AG04450 (cell line): ENCODE results near the gene DNAH10. TPM values are rescaled to one million over a fixed set of nuclear protein-coding genes. Genes with fewer than 3 reads are reported as not detected.

Source experiments
- CTCF ChIA-PET: fragments of 300-600, 350-600 bp; formaldehyde crosslinking; extraction: SDS; loops from one replicate; lab custom pipeline; 2022; ENCODE audit warnings: antibody characterized with exemption, inconsistent platforms; lab: Charles Lee
- POLR2A ChIA-PET: fragments of 350-600 bp; formaldehyde crosslinking; extraction: SDS; loops from one replicate; lab custom pipeline; 2021; ENCODE audit warnings: antibody characterized with exemption, inconsistent platforms; lab: Yijun Ruan, JAX
- DNase-seq: peaks from one replicate; pipeline ENCODE4 v3.0.0-alpha.2; 2011; ENCODE audit warnings: low read depth, low spot score
- H3K27ac ChIP-seq: one replicate; pipeline ENCODE4 v1.5.1; 2012; ENCODE audit warnings: low read depth, low read length, control low read depth
- H3K27me3 ChIP-seq: one replicate; pipeline ENCODE4 v1.6.0; 2012; ENCODE audit warnings: low read length; ENCODE audit not compliant: control insufficient read depth, insufficient read depth
- H3K4me3 ChIP-seq: 2 replicates; pipeline ENCODE4 v1.5.1; 2011; ENCODE audit warnings: mild to moderate bottlenecking, low read depth, low read length, control low read depth
- H3K9me3 ChIP-seq: 2 replicates; pipeline ENCODE4 v1.5.1; 2012; ENCODE audit warnings: low read length; ENCODE audit not compliant: control insufficient read depth, insufficient read depth
- CTCF ChIP-seq: IDR thresholded peaks from 2 replicates; pipeline ENCODE4 v1.5.1; 2011; ENCODE audit warnings: low read depth, low read length, control low read depth, inconsistent platforms
- polyA plus RNA-seq: library from polyadenylated mRNA; depleted of rRNA; stranded (reverse); fragments of >200 nt; gene quantifications from 2 replicates; pipeline ENCODE4 v1.2.3, GENCODE V29; 2011

Gene DNAH10
- polyA plus RNA-seq, 1 experiment, result 9.1 TPM

GRCh38 chr12:123894823-123895345, 132.8 kb downstream of the DNAH10 start:
- no peak for DNase-seq
- H3K27ac ChIP-seq, result no peak overlapping the region
- ChIA-PET CTCF (interaction anchor here (1.1 kb wide), 1 partner anchor 10 kb away, joined by 3 read pairs; no protein-coding TSS in a partner anchor), POLR2A (no interaction called here)
- TF ChIP-seq CTCF, result no peak
- peaks cover 10% of the 10 kb centered on the region for H3K27me3 ChIP-seq
- peaks cover 4% of the 10 kb centered on the region for H3K9me3 ChIP-seq
- H3K4me3 ChIP-seq, result no peak overlapping the region

GRCh38 chr12:123895451-123895850, 133.3 kb downstream of the DNAH10 start:
- POLR2A ChIA-PET, result no interaction called here
- Histone ChIP-seq H3K9me3 (peaks cover 4% of the 10 kb centered on the region), H3K27ac (no peak overlapping the region), H3K4me3 (no peak overlapping the region), H3K27me3 (peaks cover 7% of the 10 kb centered on the region)
- no peak for TF ChIP-seq CTCF
- CTCF ChIA-PET, result interaction anchor here (0.6 to 1.1 kb wide), 2 partner anchors 10 to 76 kb away, joined by 3 read pairs; no protein-coding TSS in a partner anchor
- DNase-seq, result no peak

GRCh38 chr12:123896767-123897166, 134.7 kb downstream of the DNAH10 start:
- Histone ChIP-seq H3K4me3 (no peak overlapping the region), H3K27ac (no peak overlapping the region), H3K9me3 (peaks cover 7% of the 10 kb centered on the region), H3K27me3 (peaks cover 5% of the 10 kb centered on the region)
- CTCF ChIA-PET, result interaction anchor here (1.0 kb wide), 1 partner anchor 9 kb away, joined by 6 read pairs; no protein-coding TSS in a partner anchor
- TF ChIP-seq CTCF, result no peak
- DNase-seq, result peak; percentile 33
- POLR2A ChIA-PET, result no interaction called here

GRCh38 chr12:123897221-123897620, 135.1 kb downstream of the DNAH10 start:
- ChIA-PET POLR2A (no interaction called here), CTCF (interaction anchor here (0.6 kb wide), 1 partner anchor 280 kb away, joined by 3 read pairs; no protein-coding TSS in a partner anchor)
- Histone ChIP-seq H3K9me3 (peaks cover 7% of the 10 kb centered on the region), H3K27ac (no peak overlapping the region), H3K27me3 (peaks cover 5% of the 10 kb centered on the region), H3K4me3 (no peak overlapping the region)
- no peak for TF ChIP-seq CTCF
- peak; percentile 55 for DNase-seq

- ChIA-PET CTCF (no interaction called here), POLR2A (interaction anchor here (0.6 kb wide), 1 partner anchor 383 kb away, joined by 5 read pairs; no protein-coding TSS in a partner anchor)
- H3K4me3 ChIP-seq, result no peak overlapping the region
- peaks cover 7% of the 10 kb centered on the region for H3K9me3 ChIP-seq
- H3K27ac ChIP-seq, result no peak overlapping the region
- no peak for TF ChIP-seq CTCF
- DNase-seq, result no peak
- peaks cover under 1% of the 10 kb centered on the region for H3K27me3 ChIP-seq
These were observed 136.6 kb downstream of the DNAH10 start for GRCh38 chr12:123898673-123899072.
